HEK293 (cell line): ENCODE results near the gene PIP4K2A.

Experiments
- CTCF ChIA-PET: fragments of 350-600 bp; formaldehyde crosslinking; extraction: SDS; loops from one replicate; lab custom pipeline; 2021; ENCODE audit warnings: antibody characterized with exemption; lab: Yijun Ruan, JAX
- POLR2A ChIA-PET: fragments of 300-600 bp; formaldehyde crosslinking; extraction: SDS; loops from one replicate; lab custom pipeline; 2020; ENCODE audit warnings: antibody characterized with exemption, inconsistent platforms; lab: Yijun Ruan, JAX
- H3K27ac ChIP-seq: fragments of 200-500 bp; sonication (Bioruptor generic); 2 replicates; pipeline ENCODE4 v1.5.1; 2014; ENCODE audit warnings: low read depth, low read length, control low read depth, inconsistent platforms; ENCODE audit errors: extremely low read depth
- H3K36me3 ChIP-seq, 2 experiments: fragments of 200-500 bp in 1 of 2; sonication (Bioruptor generic) in 1 of 2; 1 replicate in 1 of 2; 2 replicates in 1 of 2; pipeline ENCODE4 v1.5.1; 2014 to 2017; ENCODE audit warnings: inconsistent platforms in 2 of 2, low read length in 2 of 2; ENCODE audit not compliant: control insufficient read depth in 2 of 2, insufficient read depth in 1 of 2
- H3K4me1 ChIP-seq: fragments of 200-500 bp; sonication (Bioruptor generic); 2 replicates; pipeline ENCODE4 v1.5.1; 2014; ENCODE audit warnings: mild to moderate bottlenecking, low read length, inconsistent platforms; ENCODE audit not compliant: control insufficient read depth, insufficient read depth
- H3K4me3 ChIP-seq: 2 replicates; pipeline ENCODE4 v1.5.1; 2011; ENCODE audit warnings: low read depth, mild to moderate bottlenecking, control low read depth, low read length, moderate library complexity
- H3K9me3 ChIP-seq: fragments of 200-500 bp; sonication (Bioruptor generic); 2 replicates; pipeline ENCODE4 v1.5.1; 2014; ENCODE audit warnings: low read depth, low read length, inconsistent platforms; ENCODE audit not compliant: control insufficient read depth, insufficient read depth
- ZBTB48 ChIP-seq: fragments of 450-650 bp; formaldehyde crosslinking; IDR thresholded peaks from 2 replicates; pipeline ENCODE4 v1.5.1; 2016; ENCODE audit warnings: missing biosample characterization, missing genetic modification characterization
- ZNF10 ChIP-seq: fragments of 450-650 bp; formaldehyde crosslinking; IDR thresholded peaks from 2 replicates; pipeline ENCODE4 v1.5.1; 2017; ENCODE audit warnings: missing biosample characterization, missing genetic modification characterization
- ZNF169 ChIP-seq: fragments of 450-650 bp; formaldehyde crosslinking; IDR thresholded peaks from 2 replicates; pipeline ENCODE4 v1.5.1; 2016; ENCODE audit warnings: missing biosample characterization, missing genetic modification characterization
- ZNF18 ChIP-seq: fragments of 450-650 bp; formaldehyde crosslinking; IDR thresholded peaks from 2 replicates; pipeline ENCODE4 v1.5.1; 2016; ENCODE audit warnings: missing biosample characterization, missing genetic modification characterization
- ZNF2 ChIP-seq: fragments of 450-650 bp; formaldehyde crosslinking; IDR thresholded peaks from 2 replicates; pipeline ENCODE4 v1.5.1; 2016; ENCODE audit warnings: missing biosample characterization, missing genetic modification characterization
- ZNF23 ChIP-seq: fragments of 450-650 bp; formaldehyde crosslinking; IDR thresholded peaks from 2 replicates; pipeline ENCODE4 v1.5.1; 2016; ENCODE audit warnings: missing biosample characterization, missing genetic modification characterization, borderline replicate concordance
- ZNF404 ChIP-seq: fragments of 450-650 bp; formaldehyde crosslinking; IDR thresholded peaks from 2 replicates; pipeline ENCODE4 v1.5.1; 2017; ENCODE audit warnings: missing biosample characterization, missing genetic modification characterization
- ZNF664 ChIP-seq: fragments of 450-650 bp; formaldehyde crosslinking; IDR thresholded peaks from 2 replicates; pipeline ENCODE4 v1.5.1; 2016; ENCODE audit warnings: missing biosample characterization, missing genetic modification characterization
- ZNF747 ChIP-seq: fragments of 450-650 bp; formaldehyde crosslinking; IDR thresholded peaks from 2 replicates; pipeline ENCODE4 v1.5.1; 2016; ENCODE audit warnings: missing biosample characterization, missing genetic modification characterization
- ZSCAN4 ChIP-seq: fragments of 450-650 bp; formaldehyde crosslinking; IDR thresholded peaks from 2 replicates; pipeline ENCODE4 v1.5.1; 2017; ENCODE audit warnings: missing biosample characterization, missing genetic modification characterization
- TF ChIP-seq, protein P1 (sequence below): fragments of 450-650 bp; formaldehyde crosslinking; IDR thresholded peaks from 2 replicates; pipeline ENCODE4 v1.5.1; 2017; ENCODE audit warnings: missing biosample characterization, missing genetic modification characterization
- TF ChIP-seq, protein P2 (sequence below): fragments of 450-650 bp; IDR thresholded peaks from 2 replicates; pipeline ENCODE4 v1.5.1; 2018; ENCODE audit warnings: missing biosample characterization, mild to moderate bottlenecking, missing genetic modification characterization

PIP4K2A gene

DNA sequence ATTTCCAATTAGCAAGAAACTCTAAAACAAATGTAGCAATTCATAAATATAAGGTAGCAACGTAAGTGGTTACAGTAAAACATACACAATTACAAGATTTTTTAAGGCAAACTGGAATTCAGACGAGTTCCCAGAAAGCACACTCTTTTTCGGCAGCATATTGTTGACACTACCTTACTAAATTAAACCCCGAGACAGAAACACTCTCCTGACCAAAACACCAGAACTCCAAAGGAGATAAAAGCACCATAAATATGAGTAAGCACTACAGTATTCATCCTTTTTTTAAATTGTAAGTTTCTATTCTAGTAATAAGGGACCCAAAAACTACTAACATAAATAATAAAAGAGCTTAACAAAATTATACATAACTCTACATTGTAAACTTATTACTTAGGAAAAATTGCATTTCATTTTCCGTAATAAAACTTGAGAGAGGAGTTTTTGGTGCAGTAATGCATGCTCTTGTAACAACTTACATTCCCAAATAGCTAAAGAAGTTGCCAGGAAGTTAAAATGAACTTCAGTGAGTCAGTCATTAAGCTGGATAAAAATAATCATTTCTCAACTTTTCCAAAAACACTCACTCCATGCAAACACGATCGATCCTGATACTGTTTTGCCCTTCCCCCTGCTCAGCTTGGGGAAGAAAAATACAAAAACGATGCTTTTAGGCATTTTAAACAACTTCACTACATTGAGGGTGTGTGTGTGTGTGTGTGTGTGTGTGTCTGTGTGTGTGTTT, 2.0 kb downstream of the PIP4K2A start:
- CTCF ChIA-PET = interaction anchor here (0.7 to 1.3 kb wide), 7 partner anchors 12 to 277 kb away, joined by 3 to 5 read pairs (median 4); no protein-coding TSS in a partner anchor
- 0 out of 2 replicates have a peak, but pooled peaks have one; percentile 10 for TF ChIP-seq ZNF2 (tag by site-specific recombination)
- TF ChIP-seq, protein P1, sequence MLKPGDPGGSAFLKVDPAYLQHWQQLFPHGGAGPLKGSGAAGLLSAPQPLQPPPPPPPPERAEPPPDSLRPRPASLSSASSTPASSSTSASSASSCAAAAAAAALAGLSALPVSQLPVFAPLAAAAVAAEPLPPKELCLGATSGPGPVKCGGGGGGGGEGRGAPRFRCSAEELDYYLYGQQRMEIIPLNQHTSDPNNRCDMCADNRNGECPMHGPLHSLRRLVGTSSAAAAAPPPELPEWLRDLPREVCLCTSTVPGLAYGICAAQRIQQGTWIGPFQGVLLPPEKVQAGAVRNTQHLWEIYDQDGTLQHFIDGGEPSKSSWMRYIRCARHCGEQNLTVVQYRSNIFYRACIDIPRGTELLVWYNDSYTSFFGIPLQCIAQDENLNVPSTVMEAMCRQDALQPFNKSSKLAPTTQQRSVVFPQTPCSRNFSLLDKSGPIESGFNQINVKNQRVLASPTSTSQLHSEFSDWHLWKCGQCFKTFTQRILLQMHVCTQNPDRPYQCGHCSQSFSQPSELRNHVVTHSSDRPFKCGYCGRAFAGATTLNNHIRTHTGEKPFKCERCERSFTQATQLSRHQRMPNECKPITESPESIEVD (tag by site-specific recombination) = peak; percentile 92
- TF ChIP-seq ZNF664 = 0 out of 2 replicates have a peak, but pooled peaks have one; percentile 30
- TF ChIP-seq ZSCAN4 = peak; percentile 91; the same call in 1 of the 2 replicates
- TF ChIP-seq, protein P2, sequence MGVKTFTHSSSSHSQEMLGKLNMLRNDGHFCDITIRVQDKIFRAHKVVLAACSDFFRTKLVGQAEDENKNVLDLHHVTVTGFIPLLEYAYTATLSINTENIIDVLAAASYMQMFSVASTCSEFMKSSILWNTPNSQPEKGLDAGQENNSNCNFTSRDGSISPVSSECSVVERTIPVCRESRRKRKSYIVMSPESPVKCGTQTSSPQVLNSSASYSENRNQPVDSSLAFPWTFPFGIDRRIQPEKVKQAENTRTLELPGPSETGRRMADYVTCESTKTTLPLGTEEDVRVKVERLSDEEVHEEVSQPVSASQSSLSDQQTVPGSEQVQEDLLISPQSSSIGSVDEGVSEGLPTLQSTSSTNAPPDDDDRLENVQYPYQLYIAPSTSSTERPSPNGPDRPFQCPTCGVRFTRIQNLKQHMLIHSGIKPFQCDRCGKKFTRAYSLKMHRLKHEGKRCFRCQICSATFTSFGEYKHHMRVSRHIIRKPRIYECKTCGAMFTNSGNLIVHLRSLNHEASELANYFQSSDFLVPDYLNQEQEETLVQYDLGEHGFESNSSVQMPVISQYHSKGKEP (tag by site-specific recombination) = peak; percentile 12; the same call in 1 of the 2 replicates
- no peak for TF ChIP-seq ZNF404
- POLR2A ChIA-PET = interaction anchor here (0.7 kb wide), 2 partner anchors 26 to 113 kb away, joined by 3 to 4 read pairs; no protein-coding TSS in a partner anchor

DNA sequence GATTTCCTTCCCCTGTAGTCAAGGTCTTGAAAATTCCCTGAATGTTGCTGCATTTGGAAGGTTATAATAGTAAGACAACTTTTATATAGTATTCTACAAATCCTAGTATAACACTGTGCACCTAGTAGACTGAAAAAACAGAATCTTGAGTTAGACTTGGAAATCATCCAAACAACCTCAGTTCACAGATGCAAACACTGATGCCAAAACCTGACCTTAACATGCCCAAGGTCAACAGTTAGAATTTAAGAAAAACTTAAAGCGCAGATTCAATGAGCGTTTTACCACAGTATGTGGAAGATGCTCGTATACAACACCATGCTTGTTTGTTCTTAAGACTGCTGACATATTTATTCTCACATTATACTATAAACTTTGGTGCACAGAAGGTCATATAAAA, 3.0 kb downstream of the PIP4K2A start:
- TF ChIP-seq ZNF169 (tag by site-specific recombination) (no peak), ZBTB48 (no peak), ZNF18 (tag by site-specific recombination) (no peak), ZNF747 (no peak), ZNF10 (tag by site-specific recombination) (no peak), ZNF23 (tag by site-specific recombination) (no peak)
- TF ChIP-seq, protein P1 (tag by site-specific recombination) = peak; percentile 69
- POLR2A ChIA-PET = no interaction called here
- Histone ChIP-seq H3K36me3 (no peaks in the 10 kb centered on the region), H3K27ac (no peak overlapping the region), H3K4me3 (no peak overlapping the region; the same call in 1 of the 2 replicates), H3K9me3 (no peaks in the 10 kb centered on the region), H3K4me1 (peaks cover 15% of the 10 kb centered on the region)
- CTCF ChIA-PET = no interaction called here

More for the DNA sequence above, 2.0 kb downstream of the PIP4K2A start:
- Histone ChIP-seq H3K9me3 (no peaks in the 10 kb centered on the region), H3K4me3 (peak overlapping the region; percentile 83), H3K27ac (peak overlapping the region; percentile 86; the same call in 1 of the 2 replicates), H3K36me3 (no peaks in the 10 kb centered on the region), H3K4me1 (peaks cover 15% of the 10 kb centered on the region)
